Gastrocnemius medialis (tissue), 4 donors: ENCODE data around the gene AZIN2. TPM values are rescaled to one million over a fixed set of nuclear protein-coding genes. Genes with fewer than 3 reads are reported as not detected.

Source experiments
- ATAC-seq, 2 donors: fragments of 150-250 bp; one replicate each; pipeline ENCODE4 v1.9.1; 2016
- DNase-seq, 2 donors: peaks; one replicate each; pipeline ENCODE4 v3.0.0-alpha.2; 2019
- H3K27ac ChIP-seq, 4 donors: fragments of 200-600 bp; sonication (generic); 1 replicate in 1 of 4; 2 replicates in 3 of 4; pipeline ENCODE4 v1.5.1; 2016 to 2018; ENCODE audit warnings: mild to moderate bottlenecking in 2 of 4, moderate library complexity in 1 of 4
- H3K27me3 ChIP-seq, 3 donors: fragments of 200-600 bp; sonication (generic) in 2 of 3; 1 replicate in 1 of 3; 2 replicates in 2 of 3; pipeline versions ENCODE4 v1.5.1 to v1.6.0; 2016 to 2019; ENCODE audit warnings: mild to moderate bottlenecking in 1 of 3, moderate library complexity in 1 of 3
- H3K36me3 ChIP-seq, 2 donors: fragments of 200-600 bp; sonication (generic) in 1 of 2; one replicate each; pipeline ENCODE4 v1.5.1; 2017 to 2018
- H3K4me1 ChIP-seq, 2 donors: fragments of 200-600 bp; sonication (generic) in 1 of 2; one replicate each; pipeline ENCODE4 v1.5.1; 2016 to 2017; ENCODE audit warnings: mild to moderate bottlenecking in 2 of 2
- H3K4me3 ChIP-seq, 4 donors: fragments of 200-600 bp; sonication (generic) in 3 of 4; 1 replicate in 1 of 4; 2 replicates in 3 of 4; pipeline ENCODE4 v1.5.1; 2016 to 2019; ENCODE audit warnings: mild to moderate bottlenecking in 2 of 4
- H3K9me3 ChIP-seq, 3 donors: fragments of 200-600 bp; sonication (generic) in 2 of 3; 1 replicate in 1 of 3; 2 replicates in 2 of 3; pipeline ENCODE4 v1.5.1; 2016 to 2019
- POLR2A ChIP-seq, 2 donors: fragments of 450-650 bp; IDR thresholded peaks; one replicate each; pipeline ENCODE4 v1.6.1; 2017; ENCODE audit warnings: antibody characterized with exemption in 2 of 2, mild to moderate bottlenecking in 2 of 2, moderate library complexity in 2 of 2
- in situ Hi-C, 4 donors: fragments of 200-750 bp; cut with MboI; loops; one replicate each; pipeline versions ENCODE4 v1.15.0 to v1.8.0; 2017; ENCODE audit warnings: low sequenced_read_pairs in 4 of 4
- intact Hi-C: fragments of 100-400 bp; cut with DNase I; formaldehyde crosslinking; loops from one replicate; pipeline ENCODE4 v1.15.1; 2023; ENCODE audit warnings: low total_unique reads
- total RNA-seq, 4 donors: library from RNA; depleted of rRNA; stranded (reverse); fragments of >200 nt; gene quantifications; one replicate each; pipeline versions ENCODE4 v1.1.0 to v1.2.3, GENCODE V29; 2016
- TF ChIP-seq, protein P1 (sequence below), 5 experiments: fragments of 450-650 bp in 3 of 5; fragments of 200-600 bp in 2 of 5; sonication (generic) in 2 of 5; IDR thresholded peaks in 4 of 5; conservative IDR thresholded peaks in 1 of 5; 1 replicate in 4 of 5; 2 replicates in 1 of 5; pipeline ENCODE4 v1.5.1; 2016 to 2019; ENCODE audit warnings: antibody characterized with exemption in 5 of 5, mild to moderate bottlenecking in 3 of 5, moderate library complexity in 3 of 5

Gene AZIN2
- total RNA-seq, 4 donors from 2014 or later, result 0.52 to 3.1 (median 1.2) TPM

DNA sequence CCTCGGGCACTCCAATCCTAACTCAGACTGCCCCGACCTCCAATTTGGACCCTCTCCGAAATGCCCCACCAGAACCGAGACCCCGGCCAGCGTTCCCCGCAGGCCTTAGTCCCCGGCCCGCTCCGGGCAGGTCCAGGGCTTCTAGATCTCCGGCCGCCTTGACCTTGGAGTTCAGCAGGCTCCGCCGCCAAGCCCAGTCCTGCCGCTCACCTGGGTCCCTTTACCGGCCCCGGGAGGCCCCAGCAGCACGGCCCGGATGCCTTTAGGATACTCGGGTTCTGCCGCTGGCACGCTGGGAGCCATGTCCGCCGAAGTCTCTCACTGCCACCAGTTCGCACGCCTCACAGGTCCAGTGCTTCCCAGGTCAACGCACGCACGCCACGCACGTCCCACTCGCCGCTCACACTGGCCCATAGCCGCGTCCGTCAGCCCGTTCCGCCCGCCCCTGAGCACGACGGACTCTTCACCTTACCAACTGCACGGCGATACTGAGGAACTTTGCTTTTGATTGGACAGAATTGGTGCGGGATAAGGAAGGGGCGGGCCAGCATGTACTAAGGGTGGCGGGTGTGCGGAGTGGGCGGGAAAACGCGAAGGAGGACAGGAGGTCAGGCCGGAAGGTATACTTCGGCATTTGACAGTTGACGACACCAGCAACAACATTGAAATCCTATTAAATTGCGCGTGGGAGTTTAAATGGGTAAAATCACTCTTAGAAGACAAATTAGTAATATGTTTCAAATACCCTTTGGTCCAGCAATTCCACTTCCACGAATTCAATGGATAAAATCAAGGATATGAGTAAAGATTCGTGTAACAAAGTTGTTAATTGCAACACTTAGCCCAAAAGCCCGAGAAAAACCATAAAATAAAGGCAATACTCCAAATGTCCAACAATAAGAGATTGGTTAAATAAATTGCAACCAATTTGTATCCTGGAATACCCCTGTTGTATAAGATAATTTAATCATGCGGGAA is 44.1 kb upstream of the AZIN2 start, which contains the start of gene AK2:
AK2 (minus strand) TSS at position 358 of the 978 bp plus-strand sequence; CDS start at position 303, 55 bp downstream.
- intact Hi-C loops (loop anchor here (1.0 to 5.0 kb wide), 3 partner anchors 18 to 300 kb away; partner anchors contain the start of gene RNF19B), in situ Hi-C loops (no loop called here)
- peak; percentile 98 for DNase-seq
- TF ChIP-seq POLR2A (IDR thresholded peaks at IDR 0.05), result peak; percentile 92 to 96
- TF ChIP-seq, protein P1, sequence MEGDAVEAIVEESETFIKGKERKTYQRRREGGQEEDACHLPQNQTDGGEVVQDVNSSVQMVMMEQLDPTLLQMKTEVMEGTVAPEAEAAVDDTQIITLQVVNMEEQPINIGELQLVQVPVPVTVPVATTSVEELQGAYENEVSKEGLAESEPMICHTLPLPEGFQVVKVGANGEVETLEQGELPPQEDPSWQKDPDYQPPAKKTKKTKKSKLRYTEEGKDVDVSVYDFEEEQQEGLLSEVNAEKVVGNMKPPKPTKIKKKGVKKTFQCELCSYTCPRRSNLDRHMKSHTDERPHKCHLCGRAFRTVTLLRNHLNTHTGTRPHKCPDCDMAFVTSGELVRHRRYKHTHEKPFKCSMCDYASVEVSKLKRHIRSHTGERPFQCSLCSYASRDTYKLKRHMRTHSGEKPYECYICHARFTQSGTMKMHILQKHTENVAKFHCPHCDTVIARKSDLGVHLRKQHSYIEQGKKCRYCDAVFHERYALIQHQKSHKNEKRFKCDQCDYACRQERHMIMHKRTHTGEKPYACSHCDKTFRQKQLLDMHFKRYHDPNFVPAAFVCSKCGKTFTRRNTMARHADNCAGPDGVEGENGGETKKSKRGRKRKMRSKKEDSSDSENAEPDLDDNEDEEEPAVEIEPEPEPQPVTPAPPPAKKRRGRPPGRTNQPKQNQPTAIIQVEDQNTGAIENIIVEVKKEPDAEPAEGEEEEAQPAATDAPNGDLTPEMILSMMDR (IDR thresholded peaks at IDR 0.05 in 4 of 5, conservative IDR thresholded peaks at IDR 0.05 in 1 of 5), result no peak
- Histone ChIP-seq H3K36me3 (no peaks in the 10 kb centered on the region), H3K27me3 (no peaks in the 10 kb centered on the region), H3K9me3 (no peaks in the 10 kb centered on the region), H3K4me1 (peaks cover 42 to 46% of the 10 kb centered on the region in 2 donors), H3K27ac (peak within 1 kb of the TSS; percentile 95 to 99 (median 98)), H3K4me3 (peak within 1 kb of the TSS; percentile 78 to 99 (median 94))
- peak; percentile 93 for ATAC-seq

DNA sequence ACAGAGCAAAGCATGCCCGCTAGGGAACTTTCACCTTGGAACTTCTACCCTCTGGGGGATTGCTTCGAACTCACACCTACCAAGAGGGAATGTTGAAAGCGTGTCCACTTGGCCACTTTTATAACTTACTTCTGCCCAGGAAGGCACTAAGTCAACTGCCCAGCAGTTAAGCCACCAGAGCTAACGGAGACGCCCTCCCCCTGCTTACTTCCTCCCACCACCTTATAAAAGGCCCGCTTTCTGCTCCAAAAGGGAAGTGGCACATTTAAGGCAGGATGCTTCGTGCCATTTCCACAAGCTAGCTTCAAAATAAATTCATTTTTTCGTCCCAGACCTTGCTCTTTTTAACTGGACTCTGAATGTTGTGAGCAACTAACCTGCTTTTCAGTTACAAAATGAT is 41.1 kb upstream of the AZIN2 start:
- peaks cover 26 to 39% of the 10 kb centered on the region in 2 donors for H3K4me1 ChIP-seq
- no peak for TF ChIP-seq POLR2A (IDR thresholded peaks at IDR 0.05)
- intact Hi-C loops, result loop anchor here (5.0 kb wide), 2 partner anchors 78 to 297 kb away; partner anchors contain the start of gene RNF19B

DNA sequence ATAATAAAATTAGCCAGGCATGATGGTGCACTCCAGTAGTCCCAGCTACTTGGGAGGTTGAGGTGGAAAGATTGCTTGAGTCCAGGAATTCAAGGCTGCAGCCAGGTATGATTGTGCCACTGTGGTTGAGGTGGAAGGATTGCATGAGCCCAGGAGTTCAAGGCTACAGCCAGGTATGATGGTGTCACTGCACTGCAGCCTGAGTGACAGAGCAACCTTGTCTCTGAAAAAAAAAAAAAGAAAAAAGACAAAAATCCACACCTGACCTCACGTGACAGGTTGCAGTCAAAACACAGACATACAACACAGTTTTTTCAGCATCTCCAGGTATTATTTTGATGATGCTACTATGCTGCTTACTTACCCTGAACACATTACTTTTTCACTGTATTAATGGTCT is 39.9 kb upstream of the AZIN2 start:
- Histone ChIP-seq H3K36me3 (no peaks in the 10 kb centered on the region), H3K27me3 (no peaks in the 10 kb centered on the region), H3K27ac (no peak overlapping the region), H3K9me3 (no peaks in the 10 kb centered on the region), H3K4me1 (peaks cover 14 to 27% of the 10 kb centered on the region in 2 donors), H3K4me3 (no peak overlapping the region)
- DNase-seq (no peak), ATAC-seq (no peak)
- intact Hi-C loops (no loop called here), in situ Hi-C loops (no loop called here)
- TF ChIP-seq POLR2A (IDR thresholded peaks at IDR 0.05), result no peak
- TF ChIP-seq, protein P1 (IDR thresholded peaks at IDR 0.05 in 4 of 5, conservative IDR thresholded peaks at IDR 0.05 in 1 of 5), result no peak

More for the DNA sequence above, 41.1 kb upstream of the AZIN2 start:
- no peak for ATAC-seq
- DNase-seq, result no peak
- H3K27me3 ChIP-seq, result no peaks in the 10 kb centered on the region
- no peaks in the 10 kb centered on the region for H3K36me3 ChIP-seq
- no peaks in the 10 kb centered on the region for H3K9me3 ChIP-seq
- in situ Hi-C loops, result no loop called here
- H3K27ac ChIP-seq, result no peak overlapping the region
- no peak overlapping the region for H3K4me3 ChIP-seq

DNA sequence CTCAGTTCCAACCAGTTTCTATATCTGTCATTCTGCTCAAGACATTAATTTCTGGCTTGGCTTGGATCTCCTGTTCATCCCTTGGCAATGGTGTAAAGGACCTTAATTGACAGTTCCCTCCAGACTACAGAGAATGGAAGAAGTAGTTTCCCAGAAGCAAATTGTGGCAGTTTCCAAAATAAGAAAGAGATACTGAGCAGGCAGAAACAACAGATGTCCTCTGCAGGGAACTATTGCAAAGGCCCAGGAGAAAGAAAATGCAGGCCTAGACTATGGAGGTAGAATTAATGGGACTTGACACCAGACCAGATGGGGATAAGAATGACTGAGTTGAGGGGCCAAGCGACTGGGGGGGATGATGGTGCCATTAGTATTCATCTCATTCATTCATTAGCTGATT is 38.1 kb upstream of the AZIN2 start:
- no peaks in the 10 kb centered on the region for H3K9me3 ChIP-seq
- H3K27me3 ChIP-seq, result no peaks in the 10 kb centered on the region
- no peak for TF ChIP-seq POLR2A (IDR thresholded peaks at IDR 0.05)
- TF ChIP-seq, protein P1 (IDR thresholded peaks at IDR 0.05 in 4 of 5, conservative IDR thresholded peaks at IDR 0.05 in 1 of 5), result no peak
- in situ Hi-C loops, result no loop called here
- no peak overlapping the region for H3K4me3 ChIP-seq
- no peak overlapping the region for H3K27ac ChIP-seq
- H3K4me1 ChIP-seq, result peaks cover 9 to 22% of the 10 kb centered on the region in 2 donors
- DNase-seq (no peak), ATAC-seq (no peak)
- no peaks in the 10 kb centered on the region for H3K36me3 ChIP-seq
- intact Hi-C loops, result no loop called here
